NCI-H748 treated with DMSO at 0.1 percent for 48 hours (cell line): Measurements from ENCODE around the gene OSM.

Experiments
- DNase-seq: peaks from one replicate; lab custom pipeline; 2025; lab: John Stamatoyannopoulos, UW

Gene OSM

GRCh38 chr22:30297991-30298701, 31.5 kb upstream of the OSM start:
- DNase-seq = no peak

DNA sequence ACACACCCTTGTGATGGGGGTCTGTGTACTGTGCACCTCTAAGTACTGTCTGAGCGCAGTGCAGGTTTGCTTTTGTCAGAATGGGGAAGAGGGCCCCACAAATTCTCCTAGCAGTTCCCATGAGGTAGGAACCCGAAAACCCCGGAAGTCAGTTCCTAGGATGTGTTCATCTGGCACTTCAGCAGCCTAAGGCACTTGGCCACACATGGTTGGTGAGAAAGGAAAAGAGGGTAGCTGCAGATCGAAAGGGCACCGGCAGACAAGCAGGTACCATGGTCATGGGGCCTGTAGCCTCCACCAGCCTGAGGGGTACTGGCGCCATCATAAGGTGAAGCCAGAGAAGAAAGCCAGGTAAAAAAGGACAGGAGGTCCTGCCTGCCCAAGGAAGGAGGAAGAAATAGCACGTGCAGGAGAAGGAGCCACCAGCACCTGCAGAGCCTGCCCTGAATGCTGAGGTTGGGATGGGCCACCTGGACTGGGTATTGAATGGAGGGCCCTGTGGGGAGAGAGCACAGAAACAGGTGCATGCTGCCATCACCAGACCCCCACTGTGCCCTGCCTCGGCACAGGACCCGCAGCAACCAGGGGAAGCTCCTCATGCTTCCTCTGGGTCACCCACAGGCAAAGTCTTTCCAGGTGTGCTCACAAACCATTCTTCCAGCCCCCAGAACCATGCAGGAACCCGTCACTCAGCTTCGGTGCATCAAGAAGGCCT, 30.8 kb upstream of the OSM start:
- DNase-seq = no peak

- no peak for DNase-seq
Observed at GRCh38 chr22:30296833-30297232, 30.2 kb upstream of the OSM start.

GRCh38 chr22:30296324-30296723, 29.7 kb upstream of the OSM start:
- DNase-seq = no peak

GRCh38 chr22:30295576-30295975, 28.9 kb upstream of the OSM start:
- DNase-seq = no peak

DNA sequence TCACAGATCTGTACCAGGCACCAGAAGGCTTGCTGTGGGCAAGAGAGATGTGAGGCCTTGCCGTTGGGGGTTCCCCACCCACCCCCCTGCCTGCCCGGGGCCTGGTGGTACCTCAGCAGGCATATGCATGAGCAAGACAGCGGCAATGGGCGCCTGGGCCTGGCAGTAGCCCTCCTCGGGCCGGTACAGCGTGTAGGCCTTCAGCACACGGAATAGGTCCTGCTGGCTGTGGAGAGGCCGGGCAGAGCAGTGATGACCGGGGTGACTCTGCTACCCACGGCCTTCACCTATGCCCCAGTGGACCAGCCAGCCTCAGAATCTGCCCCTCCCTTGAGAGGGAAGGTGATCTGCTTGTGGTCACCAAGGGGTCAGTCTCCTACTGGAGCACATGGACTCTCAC, 28.2 kb upstream of the OSM start:
- no peak for DNase-seq

GRCh38 chr22:30294066-30294465, 27.4 kb upstream of the OSM start:
- no peak for DNase-seq

- no peak for DNase-seq
Observed at GRCh38 chr22:30293026-30293425, 26.4 kb upstream of the OSM start.

- no peak for DNase-seq
Observed at GRCh38 chr22:30292069-30292970, 25.7 kb upstream of the OSM start.

- DNase-seq = no peak
Observed at GRCh38 chr22:30291058-30291892, 24.6 kb upstream of the OSM start.

DNA sequence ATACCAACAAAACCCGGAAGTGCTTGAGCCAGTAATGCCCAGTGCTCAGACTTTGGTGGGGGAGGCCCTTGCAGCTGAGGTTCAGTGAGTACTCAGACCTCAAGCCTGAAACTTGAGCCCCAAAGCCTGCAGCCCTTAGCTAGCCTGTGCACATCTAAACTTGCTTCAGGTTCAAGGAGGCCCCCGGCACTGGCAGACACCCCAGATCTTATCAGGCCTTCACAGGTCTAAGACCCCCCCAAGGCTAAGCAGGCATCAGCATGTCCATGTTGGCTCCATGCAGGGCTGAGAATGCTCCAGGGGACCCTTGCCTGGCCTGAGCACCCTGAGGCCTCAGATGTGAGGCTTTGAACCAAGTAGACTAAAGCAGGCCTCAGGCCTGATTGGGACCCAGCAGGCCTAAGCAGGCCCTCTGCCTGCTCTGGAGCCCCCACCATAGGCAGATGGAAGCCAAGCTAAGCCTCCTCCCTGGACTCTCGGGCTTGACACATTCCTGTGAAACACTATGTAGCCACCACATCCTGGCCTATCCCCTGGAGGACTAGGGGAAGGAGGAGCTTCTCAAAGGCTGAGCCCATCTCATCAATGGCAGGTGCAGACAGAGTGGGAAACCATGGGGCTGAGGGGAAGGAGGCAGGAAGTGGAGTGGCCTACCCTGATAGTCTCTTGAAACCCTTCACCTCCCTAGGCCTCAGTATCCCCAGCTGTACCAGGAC, 23.8 kb upstream of the OSM start:
- DNase-seq = no peak

DNA sequence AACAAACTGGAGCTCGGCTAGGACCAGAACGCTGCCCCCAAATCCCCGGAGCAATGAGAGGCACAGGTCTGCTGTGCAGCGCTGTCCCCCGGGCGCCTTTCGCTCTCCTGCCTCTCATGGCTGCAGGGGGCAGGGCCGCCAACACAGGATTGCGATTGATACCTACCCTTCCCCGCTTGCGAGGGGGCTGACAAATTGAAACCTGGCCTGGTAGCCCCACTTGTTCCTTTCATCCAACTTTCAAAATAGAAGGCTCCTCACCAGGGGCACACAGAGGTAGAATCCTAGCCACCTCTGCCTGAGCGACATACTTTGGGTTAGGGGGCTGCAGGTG, 23.3 kb upstream of the OSM start:
- DNase-seq = no peak

DNA sequence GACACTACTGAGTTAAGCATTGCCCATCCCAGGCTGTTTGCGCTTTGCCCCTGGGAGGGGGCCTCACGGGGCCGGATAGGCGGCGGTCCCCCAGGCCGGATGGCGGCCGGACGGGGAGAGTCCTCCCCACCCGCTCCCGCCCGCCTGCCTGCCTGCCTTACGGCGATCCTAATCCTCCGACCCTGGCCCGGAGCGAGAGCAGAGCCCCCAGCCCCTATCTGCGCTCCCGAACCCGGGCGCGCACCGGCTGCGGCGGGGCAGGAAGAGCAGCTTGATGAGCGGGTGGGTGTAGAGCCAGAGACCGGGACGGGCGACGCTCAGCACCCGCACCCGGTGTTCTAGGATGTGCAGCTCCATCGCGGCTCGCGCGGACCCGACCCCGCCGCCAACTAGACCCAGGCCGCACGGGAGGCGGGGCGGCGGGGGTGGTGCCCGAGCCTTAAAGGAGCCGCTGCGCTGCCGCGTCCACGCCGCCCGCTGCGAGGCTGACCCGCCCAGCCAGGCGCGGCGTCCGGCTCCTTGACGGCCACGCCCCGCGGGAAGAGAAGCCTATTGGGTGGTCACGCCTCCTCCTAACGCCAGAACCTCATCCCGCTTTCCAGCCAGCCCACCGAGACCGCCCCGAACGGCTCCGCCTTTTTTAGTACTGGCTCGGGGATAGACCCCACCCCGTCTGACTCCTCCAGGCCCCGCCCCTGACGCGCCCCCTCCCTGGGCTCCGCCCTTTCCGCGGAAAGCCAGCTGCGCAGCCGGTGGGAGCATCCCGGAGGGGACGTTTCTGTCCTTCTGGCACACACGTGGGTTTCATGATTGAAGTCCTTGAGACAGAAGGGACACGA, 22.7 kb upstream of the OSM start, which contains the start of gene CASTOR1:
CASTOR1 (minus strand) TSS at position 365 of the 839 bp plus-strand sequence; CDS start at position 357, 8 bp downstream.
- peak; percentile 93 for DNase-seq

- no peak for DNase-seq
Observed at GRCh38 chr22:30288419-30289140, 21.9 kb upstream of the OSM start.

- no peak for DNase-seq
Observed at GRCh38 chr22:30287648-30288418, 21.2 kb upstream of the OSM start.

- DNase-seq = peak; percentile 0
Observed at GRCh38 chr22:30286813-30287647, 20.4 kb upstream of the OSM start.

- no peak for DNase-seq
Observed at GRCh38 chr22:30286331-30286730, 19.7 kb upstream of the OSM start.

DNA sequence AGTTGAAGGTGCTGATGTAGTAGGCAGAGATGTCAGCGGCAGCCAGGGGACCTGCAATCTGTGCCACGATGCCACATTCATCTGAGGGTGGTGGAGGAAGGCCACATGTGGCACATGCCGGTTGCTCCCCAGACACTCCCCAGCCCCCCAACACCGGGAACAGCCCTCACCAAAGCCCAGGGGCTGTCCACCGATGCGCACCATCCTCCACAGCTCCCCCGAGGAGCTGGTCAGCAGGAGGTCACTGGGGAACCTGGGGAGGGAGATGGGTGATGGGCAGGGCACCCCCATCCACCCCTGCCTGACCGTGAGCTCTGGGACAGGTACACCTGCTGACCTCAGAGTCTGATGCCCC, 19.2 kb upstream of the OSM start:
- no peak for DNase-seq
